Astrocyte (in vitro differentiated cells and primary cell): Measurements from ENCODE around the gene LIF. TPM values are rescaled to one million over a fixed set of nuclear protein-coding genes. Genes with fewer than 3 reads are reported as not detected.
"Not testable (repeated sequence)": the region's sequence is repeated elsewhere in the genome, so short reads cannot be mapped to it uniquely, and the experiment has no call there.

ENCODE experiments used
- DNase-seq: peaks from one replicate; pipeline ENCODE4 v3.0.0-alpha.2; 2010; ENCODE audit warnings: low read depth
- FAIRE-seq: peaks from 2 replicates; lab custom pipeline; 2011; peaks lifted over from hg19 to GRCh38; lab: Jason Lieb, UNC
- H2AFZ ChIP-seq: 2 replicates; pipeline ENCODE4 v1.6.0; 2012; ENCODE audit warnings: low read depth, low read length, inconsistent platforms
- H3K27ac ChIP-seq: 2 replicates; pipeline ENCODE4 v1.5.1; 2011; ENCODE audit warnings: low read depth, low read length, inconsistent platforms
- H3K27me3 ChIP-seq: 2 replicates; pipeline ENCODE4 v1.6.0; 2011; ENCODE audit warnings: low read length, inconsistent platforms; ENCODE audit not compliant: insufficient read depth
- H3K36me3 ChIP-seq: 2 replicates; pipeline ENCODE4 v1.5.1; 2011; ENCODE audit warnings: low read length, inconsistent platforms; ENCODE audit not compliant: insufficient read depth
- H3K4me1 ChIP-seq: 2 replicates; pipeline ENCODE4 v1.5.1; 2011; ENCODE audit warnings: low read length, inconsistent platforms; ENCODE audit not compliant: insufficient read depth
- H3K4me2 ChIP-seq: 2 replicates; pipeline ENCODE4 v1.6.0; 2012; ENCODE audit warnings: low read length, inconsistent platforms
- H3K4me3 ChIP-seq: 2 replicates; pipeline ENCODE4 v1.5.1; 2011; ENCODE audit warnings: low read depth, mild to moderate bottlenecking, low read length, inconsistent platforms; ENCODE audit not compliant: insufficient read depth
- H3K79me2 ChIP-seq: 2 replicates; pipeline ENCODE4 v1.6.0; 2012; ENCODE audit warnings: mild to moderate bottlenecking, low read length, inconsistent platforms; ENCODE audit not compliant: insufficient read depth
- H3K9ac ChIP-seq: 2 replicates; pipeline ENCODE4 v1.6.0; 2012; ENCODE audit warnings: mild to moderate bottlenecking, low read length, inconsistent platforms
- H3K9me3 ChIP-seq: 2 replicates; pipeline ENCODE4 v1.5.1; 2012; ENCODE audit warnings: low read depth, mild to moderate bottlenecking, low read length, inconsistent platforms; ENCODE audit not compliant: insufficient read depth
- H4K20me1 ChIP-seq: 2 replicates; pipeline ENCODE4 v1.6.0; 2012; ENCODE audit warnings: low read length, inconsistent platforms; ENCODE audit not compliant: insufficient read depth
- H3K27ac Mint-ChIP-seq: one replicate; pipeline ENCODE4 v1.8.0; 2021; ENCODE audit warnings: mild to moderate bottlenecking, mixed read lengths; ENCODE audit not compliant: unreplicated experiment
- H3K27me3 Mint-ChIP-seq: one replicate; pipeline ENCODE4 v1.8.0; 2021; ENCODE audit warnings: low read depth, mixed read lengths; ENCODE audit not compliant: unreplicated experiment
- H3K36me3 Mint-ChIP-seq: one replicate; pipeline ENCODE4 v1.8.0; 2021; ENCODE audit warnings: low read depth, mixed read lengths; ENCODE audit not compliant: unreplicated experiment
- H3K4me1 Mint-ChIP-seq: one replicate; pipeline ENCODE4 v1.8.0; 2021; ENCODE audit warnings: low read depth, mixed read lengths; ENCODE audit not compliant: unreplicated experiment
- H3K4me3 Mint-ChIP-seq: one replicate; pipeline ENCODE4 v1.8.0; 2021; ENCODE audit warnings: mild to moderate bottlenecking, moderate library complexity, mixed read lengths; ENCODE audit not compliant: unreplicated experiment
- H3K9me3 Mint-ChIP-seq: one replicate; pipeline ENCODE4 v1.8.0; 2021; ENCODE audit warnings: mild to moderate bottlenecking, mixed read lengths; ENCODE audit not compliant: unreplicated experiment
- CTCF ChIP-seq: IDR thresholded peaks from 2 replicates; pipeline ENCODE4 v1.5.1; 2011; ENCODE audit warnings: low read depth, mild to moderate bottlenecking, inconsistent platforms, low read length, moderate library complexity; ENCODE audit not compliant: insufficient read depth
- EZH2 ChIP-seq: IDR thresholded peaks from 2 replicates; pipeline ENCODE4 v1.6.1; 2012; ENCODE audit warnings: mild to moderate bottlenecking, low read length, inconsistent platforms; ENCODE audit not compliant: insufficient read depth
- total RNA-seq: library from RNA; stranded (reverse); gene quantifications from 2 replicates; pipeline ENCODE4 v1.2.1, GENCODE V29; 2021

The LIF gene
- total RNA-seq, 1 donor from 2014 or later = 63.3 TPM

- H3K27ac Mint-ChIP-seq = no peak overlapping the region
- no peaks in the 10 kb centered on the region for H3K79me2 ChIP-seq
- H3K4me1 Mint-ChIP-seq = peaks cover 14% of the 10 kb centered on the region
- H3K27me3 Mint-ChIP-seq = peaks cover 2% of the 10 kb centered on the region
- H3K9ac ChIP-seq = no peak overlapping the region
- no peaks in the 10 kb centered on the region for H4K20me1 ChIP-seq
- H3K36me3 Mint-ChIP-seq = no peaks in the 10 kb centered on the region
- no peak for FAIRE-seq
- H3K27ac ChIP-seq = no peak overlapping the region
- no peak overlapping the region for H2AFZ ChIP-seq
- no peaks in the 10 kb centered on the region for H3K9me3 Mint-ChIP-seq
- H3K4me2 ChIP-seq = no peak overlapping the region
- H3K4me3 ChIP-seq = no peak overlapping the region
- H3K4me1 ChIP-seq = peaks cover 24% of the 10 kb centered on the region
- no peaks in the 10 kb centered on the region for H3K36me3 ChIP-seq
- H3K27me3 ChIP-seq = no peaks in the 10 kb centered on the region
- no peaks in the 10 kb centered on the region for H3K9me3 ChIP-seq
- DNase-seq = no peak
- TF ChIP-seq CTCF (no peak), EZH2 (no peak)
- H3K4me3 Mint-ChIP-seq = no peak overlapping the region
Observed at GRCh38 chr22:30216710-30217109, 29.8 kb downstream of the LIF start.

- not testable (repeated sequence) for H3K9me3 ChIP-seq, FAIRE-seq, H3K4me3 ChIP-seq, H4K20me1 ChIP-seq, H3K27me3 Mint-ChIP-seq, H3K36me3 ChIP-seq, H3K9ac ChIP-seq, H2AFZ ChIP-seq, H3K4me3 Mint-ChIP-seq, H3K36me3 Mint-ChIP-seq, H3K27ac ChIP-seq, H3K27me3 ChIP-seq, H3K4me2 ChIP-seq, H3K9me3 Mint-ChIP-seq, DNase-seq, H3K79me2 ChIP-seq, H3K27ac Mint-ChIP-seq
- peaks cover 17% of the 10 kb centered on the region for H3K4me1 Mint-ChIP-seq
- peaks cover 24% of the 10 kb centered on the region for H3K4me1 ChIP-seq
Observed at GRCh38 chr22:30216272-30216671, 30.3 kb downstream of the LIF start.

GRCh38 chr22:30214703-30215407 lies 31.7 kb downstream of the LIF start:
- Histone ChIP-seq H3K79me2 (no peaks in the 10 kb centered on the region), H2AFZ (no peak overlapping the region)
- no peaks in the 10 kb centered on the region for H3K9me3 Mint-ChIP-seq

More at GRCh38 chr22:30214703-30215407, 31.7 kb downstream of the LIF start:
- no peak for FAIRE-seq
- Mint-ChIP-seq H3K36me3 (no peaks in the 10 kb centered on the region), H3K4me3 (no peak overlapping the region), H3K4me1 (peaks cover 28% of the 10 kb centered on the region), H3K27me3 (no peaks in the 10 kb centered on the region), H3K27ac (peak overlapping the region; percentile 34)
- H3K4me1 ChIP-seq = peaks cover 36% of the 10 kb centered on the region
- H3K4me2 ChIP-seq = no peak overlapping the region
- no peak overlapping the region for H3K9ac ChIP-seq
- H4K20me1 ChIP-seq = no peaks in the 10 kb centered on the region
- no peak overlapping the region for H3K27ac ChIP-seq
- H3K36me3 ChIP-seq = no peaks in the 10 kb centered on the region
- no peaks in the 10 kb centered on the region for H3K27me3 ChIP-seq
- no peaks in the 10 kb centered on the region for H3K9me3 ChIP-seq
- DNase-seq = no peak
- TF ChIP-seq EZH2 = no peak
- TF ChIP-seq CTCF = no peak
- H3K4me3 ChIP-seq = no peak overlapping the region
